ENCODE data around the gene NDFIP2.
"Not testable (repeated sequence)": the region's sequence is repeated elsewhere in the genome, so short reads cannot be mapped to it uniquely, and the experiment has no call there.

The NDFIP2 gene

GRCh38 chr13:79534596-79534995, 53.6 kb downstream of the NDFIP2 start:
- DNase-seq: no peak

- DNase-seq: no peak
Measured at GRCh38 chr13:79538757-79539156, 57.8 kb downstream of the NDFIP2 start.

GRCh38 chr13:79540504-79540903, 59.5 kb downstream of the NDFIP2 start:
- no peak for DNase-seq

GRCh38 chr13:79541426-79542049, 60.6 kb downstream of the NDFIP2 start:
- peak in 2 of 14 donors; percentile 3 to 35 for DNase-seq

GRCh38 chr13:79543883-79544282, 62.9 kb downstream of the NDFIP2 start:
- no peak for DNase-seq

DNA sequence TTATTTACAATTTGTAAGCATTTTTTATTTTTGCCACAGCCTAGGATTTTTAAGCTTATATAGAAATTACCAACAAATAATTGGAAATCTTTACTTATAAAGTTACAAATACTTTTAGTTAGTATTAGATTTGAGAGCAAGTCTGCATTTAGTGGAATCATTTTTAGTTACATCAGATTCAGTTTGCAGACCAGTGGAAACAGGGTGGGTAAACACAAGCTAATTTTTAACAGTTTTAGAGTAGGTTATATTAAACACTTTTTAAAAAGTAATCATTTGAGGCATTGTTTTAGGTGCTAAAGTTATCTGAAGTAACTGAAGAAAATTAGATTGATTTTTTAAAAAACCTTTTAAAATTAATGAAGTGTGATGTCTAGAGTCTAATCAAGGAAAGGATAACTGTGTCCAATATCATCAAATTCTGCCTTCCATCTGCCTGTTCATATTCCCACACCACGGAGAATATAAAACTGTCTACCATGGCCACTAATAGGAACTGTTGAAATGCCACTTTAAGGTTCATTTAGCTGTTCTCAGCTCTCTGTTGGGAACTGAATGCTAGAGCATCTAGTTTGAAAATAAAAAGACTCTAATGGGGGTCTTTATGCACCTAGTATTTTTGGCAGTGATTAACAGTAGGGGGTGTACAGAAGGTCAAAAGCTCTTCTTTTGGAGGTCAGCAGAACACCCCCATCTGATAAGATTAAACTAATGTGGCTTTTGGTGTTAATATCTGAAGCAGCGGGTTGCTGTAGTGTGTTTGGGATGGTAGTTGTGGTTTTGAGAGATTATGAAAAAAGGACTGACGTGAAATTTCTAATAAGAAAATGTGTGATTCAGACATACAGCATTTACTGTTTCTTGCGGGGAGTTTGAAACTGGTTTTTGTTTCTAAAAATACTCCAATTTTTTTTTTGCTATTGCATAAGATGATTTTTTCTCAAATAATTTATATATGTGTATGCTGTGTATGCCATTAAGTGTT, 66.5 kb downstream of the NDFIP2 start:
- DNase-seq: no peak

GRCh38 chr13:79548902-79549301, 67.9 kb downstream of the NDFIP2 start:
- peak in 1 of 14 donors; percentile 28 for DNase-seq

GRCh38 chr13:79549355-79550106, 68.6 kb downstream of the NDFIP2 start:
- DNase-seq: no peak

GRCh38 chr13:79557666-79558065, 76.7 kb downstream of the NDFIP2 start:
- no peak for DNase-seq

DNA sequence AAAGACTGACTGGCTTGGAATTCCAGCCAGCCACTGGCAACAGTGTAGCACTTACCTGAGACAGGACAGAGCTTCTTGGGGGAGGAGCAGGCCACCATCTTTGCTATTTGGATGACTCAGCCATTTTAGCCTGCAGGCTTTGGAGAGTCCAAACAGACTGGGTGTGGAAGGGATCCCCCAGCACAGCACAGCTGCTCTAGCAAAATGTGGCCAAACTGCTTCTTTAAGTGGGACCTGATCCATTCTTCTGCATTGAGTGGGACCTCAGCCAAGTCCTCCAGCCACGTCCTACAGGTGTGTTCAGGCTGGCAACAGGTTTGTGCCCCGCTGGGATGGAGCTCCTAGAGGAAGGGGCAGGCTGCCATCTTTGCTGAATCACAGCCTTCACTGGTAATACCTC, 80.0 kb downstream of the NDFIP2 start:
- no peak for DNase-seq

GRCh38 chr13:79562557-79562956, 81.6 kb downstream of the NDFIP2 start:
- DNase-seq: no peak

- no peak for DNase-seq
Measured at GRCh38 chr13:79566118-79566517, 85.2 kb downstream of the NDFIP2 start.

GRCh38 chr13:79571147-79571546, 90.2 kb downstream of the NDFIP2 start:
- DNase-seq: no peak

- DNase-seq: not testable (repeated sequence)
Measured at GRCh38 chr13:79573892-79574291, 92.9 kb downstream of the NDFIP2 start.

- peak in 3 of 14 donors; percentile 1 to 5 (median 1) for DNase-seq
Measured at GRCh38 chr13:79581870-79582315, 100.9 kb downstream of the NDFIP2 start.

GRCh38 chr13:79582896-79583295, 101.9 kb downstream of the NDFIP2 start:
- no peak for DNase-seq

- DNase-seq: no peak
Measured at GRCh38 chr13:79585033-79585432, 104.1 kb downstream of the NDFIP2 start.

DNA sequence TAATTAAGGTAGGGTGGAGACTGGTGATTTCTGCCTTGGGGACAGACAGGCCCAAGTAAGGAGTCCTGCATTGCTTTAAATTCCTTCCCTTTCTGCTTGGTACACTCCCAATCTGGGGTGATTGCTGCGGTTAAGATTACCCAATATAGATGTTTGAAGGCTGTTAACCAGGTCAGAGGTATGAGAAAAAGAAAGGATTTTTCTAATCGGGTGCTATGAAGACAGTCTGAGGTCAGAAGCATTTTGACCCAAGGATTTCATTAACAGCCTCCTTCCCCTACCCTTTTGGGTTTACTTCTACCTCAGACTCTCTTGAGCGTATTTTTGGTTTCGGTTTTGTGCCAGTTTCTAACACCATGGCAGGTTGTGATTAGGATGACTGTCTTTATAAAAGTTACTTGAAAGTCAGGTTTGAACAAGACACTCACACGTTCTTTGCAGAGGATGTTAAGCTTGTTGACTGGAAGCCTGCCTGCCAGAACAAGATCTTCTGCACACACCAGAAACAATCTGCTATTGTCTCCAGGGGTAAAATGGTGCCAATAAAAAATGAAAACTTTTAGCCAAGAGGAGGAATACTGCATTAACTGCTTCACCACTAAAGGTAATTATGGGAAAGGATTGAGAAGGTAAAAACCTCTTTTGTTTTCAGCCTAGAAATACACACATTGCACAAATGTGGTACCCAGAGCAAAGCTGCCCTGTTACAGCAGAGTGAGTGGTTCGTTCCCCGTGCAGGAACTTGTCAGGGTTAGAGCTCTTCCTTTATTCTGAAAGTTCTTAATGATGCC, 108.8 kb downstream of the NDFIP2 start:
- no peak for DNase-seq

- DNase-seq: no peak
Measured at GRCh38 chr13:79590394-79590676, 109.4 kb downstream of the NDFIP2 start.

- DNase-seq: no peak
Measured at GRCh38 chr13:79591493-79591892, 110.5 kb downstream of the NDFIP2 start.

DNA sequence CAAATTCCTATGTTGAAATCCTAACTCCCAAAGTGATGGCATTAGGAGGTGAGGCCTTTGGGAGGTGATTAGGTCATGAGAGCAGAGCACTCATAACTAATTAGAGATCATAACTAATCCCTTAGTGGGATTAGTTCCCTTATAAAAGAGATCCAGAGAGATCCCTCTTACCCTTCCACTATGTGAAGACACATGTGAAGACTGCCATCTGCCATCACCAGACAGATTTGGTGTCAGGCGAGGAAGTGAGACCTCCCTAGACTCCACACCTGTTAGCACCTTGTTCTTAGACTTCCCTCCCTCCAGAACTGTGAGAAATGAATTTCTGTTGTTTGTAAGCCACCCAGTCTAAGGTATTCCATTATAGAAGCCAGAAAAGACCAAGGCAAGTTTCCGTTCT, 112.2 kb downstream of the NDFIP2 start:
- DNase-seq: no peak

- no peak for DNase-seq
Measured at GRCh38 chr13:79593641-79594275, 112.8 kb downstream of the NDFIP2 start.

All from C1 segment of cervical spinal cord (tissue), 14 donors.